Measurements from ENCODE around the gene COQ2.
"Not testable (repeated sequence)": the region's sequence is repeated elsewhere in the genome, so short reads cannot be mapped to it uniquely, and the experiment has no call there.

COQ2 gene

DNA sequence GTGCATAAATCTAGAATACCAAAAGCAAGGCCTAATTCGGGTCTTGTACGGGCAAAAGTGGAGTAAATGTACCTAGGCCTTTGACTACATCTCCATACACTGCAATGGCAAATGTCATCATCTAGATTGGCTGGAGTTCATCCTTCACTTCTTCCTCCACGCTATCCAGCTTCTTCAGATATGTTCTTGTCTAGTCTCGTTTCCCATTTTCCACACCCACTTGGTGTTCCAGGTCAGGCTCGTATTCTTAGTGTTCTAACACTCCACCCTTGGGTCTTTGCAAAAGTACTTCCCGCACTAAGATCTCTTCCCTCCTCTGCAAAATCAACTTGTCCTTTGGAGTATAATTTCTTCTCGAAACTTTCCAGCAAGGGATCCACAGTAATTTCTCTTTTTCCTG, 1.4 kb downstream of the COQ2 start:
- no peak for DNase-seq

GRCh38 chr4:83282049-83282535, 2.5 kb downstream of the COQ2 start:
- peak; percentile 84 for DNase-seq

- DNase-seq: peak; percentile 14
Observed at GRCh38 chr4:83281307-83281706, 3.3 kb downstream of the COQ2 start.

- DNase-seq: peak; percentile 26
Observed at GRCh38 chr4:83276299-83277040, 8.1 kb downstream of the COQ2 start.

DNA sequence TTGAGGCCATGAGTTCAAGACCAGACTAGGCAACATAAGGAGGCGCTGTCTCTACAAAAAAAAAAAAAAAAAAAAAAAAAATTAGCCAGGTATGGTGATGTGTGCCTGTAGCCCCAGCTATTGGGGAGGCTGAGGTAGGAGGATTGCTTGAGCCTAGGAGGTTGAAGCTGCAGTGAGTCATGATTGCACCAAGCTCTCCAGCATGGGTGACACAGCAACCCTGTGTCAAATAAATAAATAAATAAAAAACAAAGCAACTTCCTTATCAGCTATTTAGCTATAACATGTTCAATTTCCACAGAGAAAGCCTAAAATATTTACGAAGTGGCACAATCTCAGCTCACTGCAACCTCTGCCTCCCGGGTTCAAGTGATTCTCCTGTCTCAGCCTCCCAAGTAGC, 10.7 kb downstream of the COQ2 start:
- not testable (repeated sequence) for DNase-seq

DNA sequence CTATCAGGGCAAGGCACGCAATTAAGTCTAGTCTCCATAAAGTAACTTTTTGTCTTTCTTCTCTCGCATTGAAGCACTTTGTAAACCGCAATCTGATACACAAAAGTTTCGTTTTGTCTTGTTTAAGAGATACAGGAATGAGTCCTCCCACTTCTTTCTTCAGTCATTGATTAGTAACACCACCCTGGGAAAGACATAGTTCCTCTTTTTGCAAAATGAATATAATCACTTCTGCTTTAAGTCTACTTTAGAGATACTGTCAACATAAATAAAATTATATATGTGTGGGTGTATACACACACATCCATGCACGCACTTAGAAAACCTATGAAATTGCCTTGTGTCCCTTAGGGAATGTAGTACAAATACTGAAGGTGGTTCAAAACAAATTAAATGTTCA, 11.7 kb downstream of the COQ2 start:
- no peak for DNase-seq

DNA sequence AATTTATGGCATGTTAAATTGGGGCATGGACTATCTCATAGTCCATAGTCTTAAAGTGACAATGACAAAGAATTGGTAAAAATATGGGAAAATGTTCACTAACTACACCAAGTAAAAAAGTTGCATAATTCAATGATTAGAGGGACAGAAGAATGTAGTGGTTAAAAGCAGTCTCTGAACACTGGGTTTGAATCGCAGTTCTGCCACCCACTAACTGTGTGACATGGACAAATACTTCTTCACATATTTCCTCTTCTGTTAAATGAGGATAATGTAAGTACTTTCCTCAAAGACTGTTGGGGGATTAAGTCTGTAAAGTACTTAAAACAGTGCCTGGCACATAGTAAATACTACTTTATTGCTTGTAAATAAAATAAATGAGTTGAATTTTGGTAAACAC, 15.3 kb downstream of the COQ2 start:
- DNase-seq: no peak

- no peak for DNase-seq
Observed at GRCh38 chr4:83268491-83268890, 16.1 kb downstream of the COQ2 start.

DNA sequence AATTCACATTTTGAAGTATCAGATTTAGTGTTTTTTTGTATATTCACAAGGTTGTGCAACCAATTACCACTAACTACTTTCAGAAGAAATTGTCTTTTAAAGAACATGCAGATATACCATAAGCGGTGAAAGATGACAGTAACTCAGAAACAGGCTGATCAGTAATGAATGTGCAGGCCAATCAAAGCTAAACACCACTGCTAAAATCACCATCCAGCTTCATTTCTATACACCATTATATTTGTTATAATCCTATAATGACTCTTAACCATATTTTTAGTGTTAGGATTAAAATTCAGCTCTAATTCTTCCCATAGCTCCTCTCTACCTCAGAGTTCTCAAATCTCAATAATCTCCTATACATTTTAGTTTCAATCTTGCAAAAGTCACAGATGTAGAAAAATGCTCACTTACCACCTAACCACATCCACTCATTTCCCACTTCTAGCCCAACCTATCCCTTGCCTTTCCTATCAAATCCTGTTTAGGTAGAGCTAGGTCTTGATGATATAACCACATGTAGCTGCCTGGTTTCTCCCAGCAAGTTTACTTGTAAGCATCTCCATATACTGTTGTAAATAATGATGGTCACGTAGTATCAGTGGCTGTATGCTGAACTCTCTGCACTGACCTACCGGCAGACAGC, 16.6 kb downstream of the COQ2 start:
- no peak for DNase-seq

DNA sequence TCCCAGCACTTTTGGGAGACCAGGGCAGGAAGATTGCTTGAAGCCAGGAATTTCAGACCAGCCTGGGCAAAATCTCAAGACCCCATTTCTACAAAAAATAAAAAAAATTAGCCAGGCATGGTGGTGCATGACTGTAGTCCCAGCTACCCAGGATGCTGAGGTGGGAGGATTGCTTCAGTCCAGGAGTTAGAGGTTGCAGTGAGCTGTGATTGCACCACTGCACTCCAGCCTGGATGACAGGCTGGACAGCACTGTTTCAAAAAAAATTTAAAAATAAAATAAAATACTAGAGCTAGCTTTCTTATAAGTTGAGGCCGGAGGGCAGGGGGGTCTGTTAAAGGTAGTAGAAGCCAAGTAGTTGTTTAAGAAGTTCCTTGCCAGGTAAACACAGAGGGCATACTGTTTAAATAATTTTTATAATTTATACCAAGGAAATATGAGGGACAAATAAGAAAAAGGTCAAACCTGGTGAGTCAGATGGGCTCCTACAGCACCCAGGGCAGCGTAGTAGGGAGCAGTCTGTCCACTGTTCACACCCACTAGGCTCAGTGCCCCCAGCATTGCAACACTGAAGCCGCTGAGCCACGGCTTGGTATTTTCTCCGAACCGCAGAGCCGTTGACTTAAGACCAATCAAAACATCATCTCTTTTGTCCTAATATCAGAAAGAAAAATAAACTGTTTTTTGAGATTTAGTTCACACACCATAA, 17.3 kb downstream of the COQ2 start:
- no peak for DNase-seq

GRCh38 chr4:83266689-83267088, 17.9 kb downstream of the COQ2 start:
- peak; percentile 31 for DNase-seq

- no peak for DNase-seq
Observed at GRCh38 chr4:83263106-83263505, 21.5 kb downstream of the COQ2 start.

DNA sequence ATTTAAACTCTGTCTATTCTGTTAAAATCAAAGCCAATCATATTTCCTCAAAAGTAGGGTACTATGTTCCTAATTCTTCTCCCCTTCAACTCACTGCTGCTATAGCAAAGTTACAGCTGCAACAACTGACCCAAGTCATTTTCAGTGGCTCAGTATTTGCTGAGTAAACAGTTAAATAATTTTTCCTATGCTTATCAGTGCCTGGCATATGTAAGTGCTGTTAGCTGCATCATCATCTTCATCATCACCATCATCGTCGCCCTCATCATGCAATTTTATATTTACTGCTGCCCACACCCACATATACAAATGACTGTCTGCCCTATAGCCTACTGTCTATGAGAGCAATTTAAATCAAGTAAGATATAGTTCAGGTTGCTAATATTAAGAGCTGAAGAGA, 21.9 kb downstream of the COQ2 start:
- DNase-seq: no peak

DNA sequence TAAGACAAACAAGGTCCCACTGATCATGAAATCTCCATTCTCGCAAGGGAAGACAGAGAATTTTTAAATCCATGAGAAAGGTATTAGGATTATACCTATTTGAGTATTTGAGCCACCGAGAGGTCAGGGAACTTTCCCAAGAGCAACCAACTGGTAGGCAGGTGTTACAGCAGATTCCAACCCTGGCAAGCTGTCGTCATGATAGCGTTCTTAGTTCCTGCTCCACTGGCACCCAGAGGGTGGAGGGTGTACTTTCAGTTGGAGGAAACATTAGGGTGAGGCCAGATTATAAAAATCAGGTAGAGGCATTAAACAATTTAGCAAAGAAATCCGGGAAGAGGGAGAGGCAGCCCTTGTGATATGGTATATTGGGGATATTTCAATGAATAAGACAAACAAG, 23.3 kb downstream of the COQ2 start:
- no peak for DNase-seq

GRCh38 chr4:83259586-83259985, 25.0 kb downstream of the COQ2 start:
- no peak for DNase-seq

DNA sequence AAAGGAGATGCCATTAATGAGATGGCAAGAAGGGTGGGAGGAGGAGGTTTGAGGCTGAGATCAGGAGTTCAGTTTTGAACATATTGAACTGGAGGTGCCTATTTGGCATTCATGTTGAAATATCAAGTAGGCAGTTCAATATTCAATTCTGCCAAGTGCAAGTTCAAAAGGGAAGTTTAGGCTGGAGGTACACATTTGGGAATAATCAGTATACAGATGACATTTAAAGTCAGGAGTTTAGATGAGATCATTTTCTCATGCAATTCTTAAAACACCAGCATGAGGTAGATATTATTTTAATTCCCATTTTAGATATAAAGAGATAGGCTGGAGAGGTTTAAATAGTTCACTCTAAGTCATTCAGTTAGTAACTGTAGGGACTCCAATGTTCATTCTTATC, 26.1 kb downstream of the COQ2 start:
- DNase-seq: no peak

DNA sequence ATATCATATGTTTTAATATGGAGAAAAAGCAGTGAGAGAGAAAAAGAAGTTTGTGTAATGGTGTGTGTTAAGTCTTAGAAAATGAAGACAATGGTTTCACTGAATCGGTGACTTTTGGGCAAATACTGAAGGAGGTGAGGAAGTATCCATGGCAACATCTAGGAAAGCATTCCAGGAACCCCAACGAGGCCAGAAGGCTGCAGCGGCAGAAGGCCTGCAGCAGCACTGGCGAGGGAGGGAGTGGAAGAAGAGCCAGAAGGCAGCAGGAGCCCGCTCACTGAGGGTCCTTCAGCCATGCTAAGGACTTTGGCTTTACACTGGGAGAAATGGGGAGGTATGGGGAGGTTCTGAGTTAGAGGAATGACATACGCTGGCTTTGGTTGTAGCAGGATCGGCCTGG, 26.8 kb downstream of the COQ2 start:
- no peak for DNase-seq

GRCh38 chr4:83255584-83255983, 29.0 kb downstream of the COQ2 start:
- no peak for DNase-seq

DNA sequence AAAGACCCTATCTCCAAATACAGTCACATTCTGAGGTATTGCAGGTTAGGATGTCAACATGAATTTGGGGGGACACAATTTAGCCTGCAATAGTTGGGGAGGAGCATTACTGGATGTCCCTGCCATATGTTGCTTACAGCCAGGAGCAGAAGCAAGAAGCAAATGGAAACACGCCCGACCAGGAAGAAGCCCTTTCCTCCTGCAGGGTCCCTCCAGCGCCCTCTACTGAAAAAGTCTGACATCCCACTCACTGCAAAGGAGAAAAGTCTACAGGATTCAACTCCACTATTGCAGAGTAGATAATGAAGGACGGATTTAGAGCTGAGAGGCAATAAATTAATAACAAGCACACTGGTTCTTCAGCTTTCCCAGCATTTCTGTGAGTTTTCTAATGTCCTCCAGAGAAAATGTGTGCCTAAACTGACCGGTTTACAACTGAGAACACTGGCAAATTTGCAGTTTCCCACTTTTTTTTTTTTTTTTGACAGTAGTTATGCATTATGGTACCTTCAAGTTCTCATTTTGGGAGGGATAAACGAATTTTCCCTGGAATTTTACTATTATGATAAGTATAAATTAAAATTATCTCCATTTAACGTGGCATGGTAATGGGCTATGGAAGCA, 31.7 kb downstream of the COQ2 start:
- DNase-seq: peak; percentile 86

DNA sequence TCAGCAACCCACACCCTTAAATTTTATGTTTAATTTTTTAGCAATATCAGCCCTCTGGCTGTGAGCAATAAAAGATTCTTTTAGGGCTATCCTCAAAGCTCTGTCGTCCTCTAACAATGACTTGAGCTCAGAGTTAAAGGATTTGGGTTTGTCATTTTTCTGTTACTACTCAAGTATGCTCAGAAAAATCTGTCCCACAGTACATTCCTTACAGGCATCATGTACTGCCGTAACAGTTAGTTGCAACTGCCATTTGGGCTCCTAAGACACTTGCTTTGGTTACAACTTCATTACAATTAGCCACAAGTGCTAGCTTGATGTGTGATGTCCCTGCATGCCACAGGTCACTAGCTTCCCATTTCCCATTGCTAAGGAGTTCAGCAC, 33.2 kb downstream of the COQ2 start:
- no peak for DNase-seq

GRCh38 chr4:83250687-83251446, 33.7 kb downstream of the COQ2 start:
- no peak for DNase-seq

DNA sequence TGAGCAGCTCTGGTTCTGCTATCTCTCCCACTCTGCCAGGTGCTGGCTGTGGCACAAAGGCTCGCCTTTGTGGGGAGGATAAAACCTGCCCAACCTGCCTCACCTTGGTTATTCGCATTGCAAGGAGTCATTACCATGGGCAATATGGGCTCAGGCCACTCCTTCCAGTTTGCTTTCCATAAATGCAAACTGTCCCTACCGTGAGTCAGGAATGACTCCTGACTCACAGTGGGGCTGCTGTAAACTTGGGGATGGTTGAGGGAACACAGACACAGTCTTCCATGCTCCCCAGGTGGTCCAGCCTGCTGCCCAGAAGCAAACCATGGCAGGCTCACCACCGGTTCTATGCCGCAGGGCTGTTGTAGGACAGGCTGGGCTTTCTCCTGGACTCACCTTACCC, 36.1 kb downstream of the COQ2 start:
- no peak for DNase-seq

Data from CD4-positive, alpha-beta T cell treated with Interleukin-17A for 1 hour (primary cell).